ENCODE measurements around the gene DIRAS1.

The DIRAS1 gene

GRCh38 chr19:2729943-2730818, 9.0 kb upstream of the DIRAS1 start:
- no peak for TF ChIP-seq CTCF (IDR thresholded peaks at IDR 0.05; ENCODE audit: low read depth, low read length, missing control alignments)
- H3K4me3 ChIP-seq (ENCODE audit: low read depth, low read length) = no peak overlapping the region
- DNase-seq (ENCODE audit: low read depth) = no peak
- in situ Hi-C loops (cut with HindIII; ENCODE audit: low sequenced_read_pairs) = no loop called here

GRCh38 chr19:2728783-2729387, 7.7 kb upstream of the DIRAS1 start:
- in situ Hi-C loops (cut with HindIII; ENCODE audit: low sequenced_read_pairs) = no loop called here
- no peak overlapping the region for H3K4me3 ChIP-seq (ENCODE audit: low read depth, low read length)
- TF ChIP-seq CTCF (IDR thresholded peaks at IDR 0.05; ENCODE audit: low read depth, low read length, missing control alignments) = no peak
- DNase-seq (ENCODE audit: low read depth) = no peak

- in situ Hi-C loops (cut with HindIII; ENCODE audit: low sequenced_read_pairs) = no loop called here
- no peak for DNase-seq (ENCODE audit: low read depth)
These were observed 6.4 kb upstream of the DIRAS1 start for GRCh38 chr19:2727640-2727944.

GRCh38 chr19:2726904-2727639, 5.9 kb upstream of the DIRAS1 start:
- no peak for DNase-seq (ENCODE audit: low read depth)
- in situ Hi-C loops (cut with HindIII; ENCODE audit: low sequenced_read_pairs) = no loop called here
- no peak overlapping the region for H3K4me3 ChIP-seq (ENCODE audit: low read depth, low read length)
- TF ChIP-seq CTCF (IDR thresholded peaks at IDR 0.05; ENCODE audit: low read depth, low read length, missing control alignments) = no peak

More at GRCh38 chr19:2727640-2727944, 6.4 kb upstream of the DIRAS1 start:
- no peak overlapping the region for H3K4me3 ChIP-seq (ENCODE audit: low read depth, low read length)
- no peak for TF ChIP-seq CTCF (IDR thresholded peaks at IDR 0.05; ENCODE audit: low read depth, low read length, missing control alignments)

- in situ Hi-C loops (cut with HindIII; ENCODE audit: low sequenced_read_pairs) = no loop called here
- no peak for TF ChIP-seq CTCF (IDR thresholded peaks at IDR 0.05; ENCODE audit: low read depth, low read length, missing control alignments)
- no peak overlapping the region for H3K4me3 ChIP-seq (ENCODE audit: low read depth, low read length)
- no peak for DNase-seq (ENCODE audit: low read depth)
These were observed 5.1 kb upstream of the DIRAS1 start for GRCh38 chr19:2726160-2726855.

- TF ChIP-seq CTCF (IDR thresholded peaks at IDR 0.05; ENCODE audit: low read depth, low read length, missing control alignments) = no peak
- H3K4me3 ChIP-seq (ENCODE audit: low read depth, low read length) = no peak overlapping the region
- in situ Hi-C loops (cut with HindIII; ENCODE audit: low sequenced_read_pairs) = no loop called here
- DNase-seq (ENCODE audit: low read depth) = no peak
These were observed 3.0 kb upstream of the DIRAS1 start for GRCh38 chr19:2724148-2724557.

Data from astrocyte of the cerebellum (primary cell).